IMR-90 (cell line): Measurements from ENCODE around the gene ZDHHC14. TPM values are rescaled to one million over a fixed set of nuclear protein-coding genes. Genes with fewer than 3 reads are reported as not detected.

ENCODE experiments used
- ATAC-seq: fragments of 200-7000 bp; cut with Tn5 transposase; 2 replicates; pipeline ENCODE4 v1.9.1; 2020; ENCODE audit warnings: low read depth, mild to moderate bottlenecking, moderate library complexity
- BruUV-seq: library from RNA; stranded (reverse); fragments of 400-500 nt; replicated peaks from 2 replicates; lab custom pipeline; 2021; lab: Mats Ljungman, UMichigan
- CTCF ChIA-PET: fragments of 300-600 bp; formaldehyde crosslinking; extraction: SDS; loops from one replicate; lab custom pipeline; 2021; ENCODE audit warnings: antibody characterized with exemption; lab: Yijun Ruan, JAX
- POLR2A ChIA-PET: fragments of 300-600 bp; sonication (Branson Sonifier 250); formaldehyde crosslinking; loops from one replicate; lab custom pipeline; 2022; ENCODE audit warnings: antibody characterized with exemption; ENCODE audit not compliant: unreplicated experiment; lab: Charles Lee
- DNase-seq: peaks from one replicate; pipeline ENCODE4 v3.0.0; 2013
- H2AFZ ChIP-seq: replicated peaks from 2 replicates; pipeline ENCODE3; 2013; ENCODE audit warnings: low read length, mild to moderate bottlenecking; ENCODE audit not compliant: poor library complexity
- H2AK5ac ChIP-seq: 2 replicates; pipeline ENCODE4 v1.6.1; 2013; ENCODE audit warnings: low read depth, low read length, inconsistent platforms
- H2AK9ac ChIP-seq: replicated peaks from 2 replicates; pipeline ENCODE3; 2013; ENCODE audit warnings: mild to moderate bottlenecking, low read depth, low read length, moderate library complexity; ENCODE audit not compliant: poor library complexity
- H2BK120ac ChIP-seq: 2 replicates; pipeline ENCODE4 v1.6.1; 2013; ENCODE audit warnings: low read depth, low read length, inconsistent platforms
- H2BK15ac ChIP-seq: 3 replicates; pipeline ENCODE4 v1.6.1; 2013; ENCODE audit warnings: low read depth, low read length, inconsistent platforms
- H2BK20ac ChIP-seq: 2 replicates; pipeline ENCODE4 v1.6.1; 2013; ENCODE audit warnings: low read depth, mild to moderate bottlenecking, inconsistent platforms, low read length, moderate library complexity
- H2BK5ac ChIP-seq: 2 replicates; pipeline ENCODE4 v1.6.1; 2013; ENCODE audit warnings: mild to moderate bottlenecking, low read depth, low read length, inconsistent platforms; ENCODE audit not compliant: poor library complexity, severe bottlenecking
- H3K14ac ChIP-seq: replicated peaks from 2 replicates; pipeline ENCODE4 v1.6.1; 2013; ENCODE audit warnings: low read depth, low read length, inconsistent platforms
- H3K18ac ChIP-seq: 2 replicates; pipeline ENCODE4 v1.6.1; 2013; ENCODE audit warnings: low read depth, low read length, control low read depth
- H3K23ac ChIP-seq: 2 replicates; pipeline ENCODE4 v1.6.1; 2013; ENCODE audit warnings: low read depth, low read length, inconsistent platforms
- H3K27ac ChIP-seq: 2 replicates; pipeline ENCODE4 v1.5.1; 2013; ENCODE audit warnings: mild to moderate bottlenecking, control low read depth, low read length; ENCODE audit not compliant: insufficient read depth
- H3K27me3 ChIP-seq: 2 replicates; pipeline ENCODE4 v1.6.1; 2013; ENCODE audit warnings: low read length; ENCODE audit not compliant: control insufficient read depth, insufficient read depth
- H3K36me3 ChIP-seq: 2 replicates; pipeline ENCODE4 v1.6.1; 2013; ENCODE audit warnings: low read length, mixed read lengths; ENCODE audit not compliant: control insufficient read depth, insufficient read depth
- H3K4ac ChIP-seq: 2 replicates; pipeline ENCODE4 v1.6.1; 2013; ENCODE audit warnings: low read depth, low read length, inconsistent platforms
- H3K4me1 ChIP-seq: 2 replicates; pipeline ENCODE4 v1.6.1; 2013; ENCODE audit warnings: low read length, mixed read lengths; ENCODE audit not compliant: control insufficient read depth, insufficient read depth
- H3K4me2 ChIP-seq: 2 replicates; pipeline ENCODE4 v1.6.1; 2013; ENCODE audit warnings: low read depth, mild to moderate bottlenecking, control low read depth, low read length, moderate library complexity
- H3K4me3 ChIP-seq: 2 replicates; pipeline ENCODE4 v1.5.1; 2013; ENCODE audit warnings: low read depth, mild to moderate bottlenecking, control low read depth, low read length, moderate library complexity; ENCODE audit not compliant: insufficient read depth
- H3K56ac ChIP-seq: 2 replicates; pipeline ENCODE4 v1.6.1; 2013; ENCODE audit warnings: low read length, inconsistent platforms; ENCODE audit not compliant: insufficient read depth; ENCODE audit errors: extremely low read depth
- H3K79me1 ChIP-seq, 2 experiments: 2 replicates each; pipeline ENCODE4 v1.6.1; 2013; ENCODE audit warnings: low read length in 2 of 2, inconsistent platforms in 1 of 2, low read depth in 1 of 2
- H3K9ac ChIP-seq: 2 replicates; pipeline ENCODE4 v1.6.1; 2013; ENCODE audit warnings: low read depth, low read length, control low read depth
- H3K9me1 ChIP-seq: 2 replicates; pipeline ENCODE4 v1.6.1; 2013; ENCODE audit warnings: low read length, inconsistent platforms; ENCODE audit not compliant: insufficient read depth
- H3K9me3 ChIP-seq: 2 replicates; pipeline ENCODE4 v1.6.1; 2013; ENCODE audit warnings: low read length; ENCODE audit not compliant: control insufficient read depth, insufficient read depth
- H4K20me1 ChIP-seq: 2 replicates; pipeline ENCODE4 v1.6.1; 2013; ENCODE audit warnings: low read length, inconsistent platforms; ENCODE audit not compliant: insufficient read depth
- H4K5ac ChIP-seq: 2 replicates; pipeline ENCODE4 v1.6.1; 2013; ENCODE audit warnings: mild to moderate bottlenecking, low read depth, low read length, control low read depth
- H4K8ac ChIP-seq, 2 experiments: 2 replicates each; pipeline ENCODE4 v1.6.1; 2013; ENCODE audit warnings: low read depth in 2 of 2, low read length in 2 of 2, control low read depth in 1 of 2, inconsistent platforms in 1 of 2
- H4K91ac ChIP-seq: 2 replicates; pipeline ENCODE4 v1.6.1; 2013; ENCODE audit warnings: low read depth, low read length, inconsistent platforms; ENCODE audit not compliant: insufficient read depth
- BHLHE40 ChIP-seq: fragments of 150-350 bp; IDR thresholded peaks from 2 replicates; pipeline ENCODE4 v1.6.1; 2016; ENCODE audit warnings: mild to moderate bottlenecking, low read depth, low read length
- CEBPB ChIP-seq: IDR thresholded peaks from 2 replicates; pipeline ENCODE4 v1.6.1; 2012; ENCODE audit warnings: low read depth, low read length, improper control_type of control experiment
- CHD1 ChIP-seq: IDR thresholded peaks from 2 replicates; pipeline ENCODE4 v1.6.1; 2012; ENCODE audit warnings: low read depth, low read length, improper control_type of control experiment
- CTCF ChIP-seq: conservative IDR thresholded peaks from 2 replicates; pipeline ENCODE4 v1.5.1; 2012; ENCODE audit warnings: mild to moderate bottlenecking, low read depth, low read length, improper control_type of control experiment
- ELK1 ChIP-seq: fragments of 150-350 bp; IDR thresholded peaks from 2 replicates; pipeline ENCODE4 v1.6.1; 2016; ENCODE audit warnings: low read depth, mild to moderate bottlenecking, low read length, moderate library complexity, borderline replicate concordance
- FOS ChIP-seq: fragments of 150-350 bp; IDR thresholded peaks from 2 replicates; pipeline ENCODE4 v1.6.1; 2016; ENCODE audit warnings: low read depth, low read length
- MAFK ChIP-seq: IDR thresholded peaks from 2 replicates; pipeline ENCODE4 v1.6.1; 2012; ENCODE audit warnings: low read depth, low read length, improper control_type of control experiment
- MAZ ChIP-seq: IDR thresholded peaks from 2 replicates; pipeline ENCODE4 v1.6.1; 2012; ENCODE audit warnings: low read depth, mild to moderate bottlenecking, low read length, improper control_type of control experiment, moderate library complexity, borderline replicate concordance
- MXI1 ChIP-seq: IDR thresholded peaks from 2 replicates; pipeline ENCODE4 v1.6.1; 2012; ENCODE audit warnings: low read depth, mild to moderate bottlenecking, low read length, moderate library complexity, borderline replicate concordance
- NFE2L2 ChIP-seq: fragments of 150-350 bp; IDR thresholded peaks from 2 replicates; pipeline ENCODE4 v1.6.1; 2016; ENCODE audit warnings: low read depth, mild to moderate bottlenecking, low read length
- POLR2A ChIP-seq: IDR thresholded peaks from 2 replicates; pipeline ENCODE4 v1.6.1; 2012; ENCODE audit warnings: mild to moderate bottlenecking, low read depth, low read length
- RAD21 ChIP-seq: IDR thresholded peaks from 2 replicates; pipeline ENCODE4 v1.6.1; 2012; ENCODE audit warnings: low read length, improper control_type of control experiment
- RCOR1 ChIP-seq: IDR thresholded peaks from 2 replicates; pipeline ENCODE4 v1.6.1; 2012; ENCODE audit warnings: mild to moderate bottlenecking, low read length, improper control_type of control experiment; ENCODE audit not compliant: insufficient replicate concordance
- RFX5 ChIP-seq: IDR thresholded peaks from 2 replicates; pipeline ENCODE4 v1.8.0; 2012; ENCODE audit warnings: low read depth, mild to moderate bottlenecking, low read length, moderate library complexity
- SMC3 ChIP-seq: fragments of 150-350 bp; IDR thresholded peaks from 2 replicates; pipeline ENCODE4 v1.6.1; 2016; ENCODE audit warnings: low read depth, mild to moderate bottlenecking, antibody characterized with exemption, low read length, moderate library complexity
- USF2 ChIP-seq: fragments of 150-350 bp; IDR thresholded peaks from 2 replicates; pipeline ENCODE4 v1.6.1; 2017; ENCODE audit warnings: mild to moderate bottlenecking, antibody characterized with exemption, low read length, low read depth
- WGBS, 2 experiments: methylation state at CpG; one replicate each; pipeline versions ENCODE4 v1.1.5 to v1.1.7; 2013; ENCODE audit warnings: missing lambda C conversion rate in 2 of 2; ENCODE audit not compliant: insufficient read length in 1 of 2; ENCODE audit errors: extremely low coverage in 2 of 2; 5-methylcytosine and 5-hydroxymethylcytosine counted together
- dilution Hi-C: fragments of 300-500 bp; cut with HindIII; formaldehyde crosslinking; loops from one replicate; pipeline ENCODE4 v1.14.3; 2018; ENCODE audit warnings: low sequenced_read_pairs; ENCODE audit not compliant: unreplicated experiment
- in situ Hi-C: fragments of 300-500 bp; cut with MboI; formaldehyde crosslinking; loops from 3 replicates; pipeline ENCODE4 v1.14.3; 2019; ENCODE audit warnings: low sequenced_read_pairs, inconsistent platforms, mixed read lengths
- intact Hi-C: fragments of 100-400 bp; cut with micrococcal nuclease; formaldehyde crosslinking; loops from 2 replicates; pipeline ENCODE4 v1.10.0; 2022
- polyA plus RNA-seq, 3 experiments: library from polyadenylated mRNA; depleted of rRNA; stranded (reverse); fragments of >200 nt; gene quantifications; 2 replicates each; pipeline ENCODE4 v1.2.3, GENCODE V29; 2012; ENCODE audit warnings: low replicate concordance in 1 of 3
- total RNA-seq: library from RNA; depleted of rRNA; stranded (reverse); fragments of >200 nt; gene quantifications from 2 replicates; pipeline ENCODE4 v1.2.3, GENCODE V29; 2012

Gene ZDHHC14
- total and polyA plus RNA-seq, 2 of the 4 experiments (the other 2 are of a cell fraction), result 0.90 to 2.0 TPM

- no peak overlapping the region for H3K23ac ChIP-seq
- no TSS peak for BruUV-seq
- no peak overlapping the region for H4K8ac ChIP-seq
- H4K20me1 ChIP-seq, result no peaks in the 10 kb centered on the region
- ChIA-PET CTCF (no interaction called here), POLR2A (no interaction called here)
- H3K18ac ChIP-seq, result no peak overlapping the region
- no peaks in the 10 kb centered on the region for H3K27me3 ChIP-seq
- TF ChIP-seq POLR2A, result no peak
- no peak for TF ChIP-seq RAD21
- no peak for TF ChIP-seq RFX5
- TF ChIP-seq MXI1, result no peak
- TF ChIP-seq USF2, result no peak
- no peak for TF ChIP-seq ELK1
- TF ChIP-seq RCOR1, result no peak
- TF ChIP-seq BHLHE40, result no peak
- TF ChIP-seq CEBPB, result no peak
- TF ChIP-seq CHD1, result no peak
- no peak for TF ChIP-seq NFE2L2
- no peak for TF ChIP-seq SMC3
- no peak for TF ChIP-seq MAFK
- no peak for TF ChIP-seq FOS
- no peak for TF ChIP-seq MAZ
- TF ChIP-seq CTCF, result no peak
- DNase-seq, result no peak
- ATAC-seq, result no peak
- H3K14ac ChIP-seq, result no peak overlapping the region
- no peak overlapping the region for H2BK5ac ChIP-seq
- no peak overlapping the region for H2BK120ac ChIP-seq
- no peak overlapping the region for H3K4me2 ChIP-seq
- no peak overlapping the region for H4K91ac ChIP-seq
- no peak overlapping the region for H4K5ac ChIP-seq
- no peaks in the 10 kb centered on the region for H3K79me1 ChIP-seq
- H2AK9ac ChIP-seq, result no peak overlapping the region
- no peak overlapping the region for H2BK15ac ChIP-seq
- H3K4me3 ChIP-seq, result no peak overlapping the region
- H3K4ac ChIP-seq, result no peak overlapping the region
- no CpG with 5 or more reads among the region's 10 CpGs for WGBS, 2 experiments
- no peaks in the 10 kb centered on the region for H3K9me3 ChIP-seq
- no peaks in the 10 kb centered on the region for H3K4me1 ChIP-seq
- H3K9me1 ChIP-seq, result no peaks in the 10 kb centered on the region
- intact Hi-C loops (no loop called here), in situ Hi-C loops (no loop called here), dilution Hi-C loops (no loop called here)
- H2AK5ac ChIP-seq, result no peak overlapping the region
- H3K9ac ChIP-seq, result no peak overlapping the region
- H3K56ac ChIP-seq, result no peak overlapping the region
- H2AFZ ChIP-seq, result no peak overlapping the region
- no peak overlapping the region for H3K27ac ChIP-seq
- H2BK20ac ChIP-seq, result no peak overlapping the region
- no peaks in the 10 kb centered on the region for H3K36me3 ChIP-seq
Measured at GRCh38 chr6:157450931-157451742, 70.1 kb downstream of the ZDHHC14 start.
